ENCODE results near the gene GRIK5. TPM values are rescaled to one million over a fixed set of nuclear protein-coding genes. Genes with fewer than 3 reads are reported as not detected.

The GRIK5 gene
- total RNA-seq, 4 donors from 2014 or later, result 0.22 to 0.33 TPM; not detected in 2

GRCh38 chr19:42059196-42059595 is 10.8 kb downstream of the GRIK5 start:
- TF ChIP-seq, protein P1, sequence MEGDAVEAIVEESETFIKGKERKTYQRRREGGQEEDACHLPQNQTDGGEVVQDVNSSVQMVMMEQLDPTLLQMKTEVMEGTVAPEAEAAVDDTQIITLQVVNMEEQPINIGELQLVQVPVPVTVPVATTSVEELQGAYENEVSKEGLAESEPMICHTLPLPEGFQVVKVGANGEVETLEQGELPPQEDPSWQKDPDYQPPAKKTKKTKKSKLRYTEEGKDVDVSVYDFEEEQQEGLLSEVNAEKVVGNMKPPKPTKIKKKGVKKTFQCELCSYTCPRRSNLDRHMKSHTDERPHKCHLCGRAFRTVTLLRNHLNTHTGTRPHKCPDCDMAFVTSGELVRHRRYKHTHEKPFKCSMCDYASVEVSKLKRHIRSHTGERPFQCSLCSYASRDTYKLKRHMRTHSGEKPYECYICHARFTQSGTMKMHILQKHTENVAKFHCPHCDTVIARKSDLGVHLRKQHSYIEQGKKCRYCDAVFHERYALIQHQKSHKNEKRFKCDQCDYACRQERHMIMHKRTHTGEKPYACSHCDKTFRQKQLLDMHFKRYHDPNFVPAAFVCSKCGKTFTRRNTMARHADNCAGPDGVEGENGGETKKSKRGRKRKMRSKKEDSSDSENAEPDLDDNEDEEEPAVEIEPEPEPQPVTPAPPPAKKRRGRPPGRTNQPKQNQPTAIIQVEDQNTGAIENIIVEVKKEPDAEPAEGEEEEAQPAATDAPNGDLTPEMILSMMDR (IDR thresholded peaks at IDR 0.05; ENCODE audit: low read depth), result no peak

DNA sequence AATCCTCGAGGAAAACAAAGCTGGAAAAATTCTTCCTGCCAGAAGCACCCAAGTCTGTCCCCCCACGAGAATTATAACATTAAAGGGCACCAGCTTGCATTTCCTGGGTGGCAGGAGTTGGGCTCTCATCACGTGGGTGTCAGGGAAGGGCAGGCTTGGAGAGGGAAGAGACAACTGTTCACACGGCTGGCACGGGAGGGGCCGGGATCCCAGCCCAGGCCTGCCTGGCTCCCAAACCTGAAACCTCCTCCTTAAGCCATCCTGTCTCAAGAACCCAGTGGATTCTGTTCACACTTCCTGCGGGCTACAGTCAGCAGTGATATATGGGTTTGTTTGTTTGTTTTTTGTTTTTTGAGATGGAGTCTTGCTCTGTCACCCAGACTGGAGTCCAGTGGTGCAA is 12.2 kb downstream of the GRIK5 start:
- TF ChIP-seq, protein P1 (IDR thresholded peaks at IDR 0.05; ENCODE audit: low read depth), result no peak

DNA sequence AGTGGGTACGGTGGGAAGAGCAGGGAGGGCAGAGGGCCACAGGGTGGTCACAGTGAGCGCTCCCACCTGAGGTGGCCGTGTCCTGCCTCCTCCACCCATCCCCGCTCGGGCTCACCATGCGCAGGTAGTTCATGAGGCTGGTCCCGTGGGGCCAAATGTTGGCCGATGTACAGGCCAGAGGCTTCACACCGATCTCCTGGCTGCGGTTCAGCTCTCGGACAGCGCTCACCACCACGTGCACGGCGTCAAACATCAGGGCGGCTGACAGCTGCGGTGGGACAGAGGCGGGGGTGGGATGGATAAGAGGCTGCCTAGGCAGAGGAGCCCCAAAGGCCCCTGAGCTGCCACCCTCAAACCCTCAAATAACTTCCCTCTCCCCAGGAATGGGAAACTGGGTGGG is 15.8 kb downstream of the GRIK5 start:
- TF ChIP-seq, protein P1 (IDR thresholded peaks at IDR 0.05; ENCODE audit: low read depth), result no peak

- TF ChIP-seq, protein P1 (IDR thresholded peaks at IDR 0.05; ENCODE audit: low read depth), result no peak
These were observed 16.7 kb downstream of the GRIK5 start for GRCh38 chr19:42053037-42053935.

GRCh38 chr19:42052241-42052863 is 17.7 kb downstream of the GRIK5 start:
- TF ChIP-seq, protein P1 (IDR thresholded peaks at IDR 0.05; ENCODE audit: low read depth), result no peak

DNA sequence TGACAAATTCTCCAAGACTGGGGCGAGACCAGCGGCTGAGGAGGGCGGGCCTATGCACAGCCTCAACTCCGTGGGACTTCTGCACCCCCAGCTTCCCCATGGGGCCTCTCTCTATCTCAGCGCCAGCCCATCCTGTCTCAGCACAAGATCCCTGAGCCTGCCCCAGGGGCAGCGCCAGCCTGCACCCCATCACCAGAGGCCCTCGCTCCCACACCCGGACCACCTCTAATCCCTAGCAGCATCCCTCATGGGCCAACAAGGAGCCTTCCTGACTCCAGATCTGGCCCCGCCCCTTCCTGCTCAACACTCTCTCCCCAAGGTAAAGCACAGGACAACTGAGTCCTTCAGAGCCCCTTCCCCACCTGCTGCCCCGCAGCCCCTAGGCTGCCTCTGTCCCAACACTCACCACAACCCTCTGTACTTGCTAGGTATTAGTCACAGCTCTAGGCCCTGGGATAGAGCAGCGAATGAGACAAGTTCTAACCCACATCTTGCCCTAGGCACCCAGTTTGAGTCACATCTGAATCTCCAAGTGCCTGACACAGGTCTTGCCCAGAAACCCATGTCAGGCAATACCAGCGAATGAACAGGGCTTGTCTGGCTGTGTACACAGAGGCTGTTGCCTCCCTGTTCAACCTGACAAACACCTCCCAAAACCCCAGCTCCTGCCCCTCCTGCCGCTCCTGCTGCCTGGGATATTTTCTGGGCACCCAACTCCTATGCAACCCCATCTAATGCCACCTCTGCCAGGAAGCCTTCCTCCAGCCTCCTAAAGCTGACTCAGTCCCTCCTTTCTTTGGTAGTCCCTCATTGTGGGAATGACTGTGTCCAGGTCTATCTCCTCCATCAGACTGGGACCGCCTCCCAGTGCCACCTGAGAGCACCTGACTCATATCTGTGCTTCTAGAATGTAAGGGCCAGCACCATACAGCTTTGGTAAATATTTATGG is 18.6 kb downstream of the GRIK5 start:
- TF ChIP-seq, protein P1 (IDR thresholded peaks at IDR 0.05; ENCODE audit: low read depth), result no peak
